HL-60 (cell line): ENCODE measurements around the gene EFHC1.

Experiments
- POLR2AphosphoS5 ChIP-seq: IDR thresholded peaks from 2 replicates; pipeline ENCODE4 v1.6.1; 2012; ENCODE audit warnings: low read depth
- TF ChIP-seq, protein P1 (sequence below): IDR thresholded peaks from one replicate; pipeline ENCODE4 v1.5.1; 2011; ENCODE audit warnings: low read length, control low read depth, inconsistent platforms; ENCODE audit not compliant: insufficient read depth
- TF ChIP-seq, protein P2 (sequence below): IDR thresholded peaks from 2 replicates; pipeline ENCODE4 v1.6.1; 2012; ENCODE audit warnings: low read depth; ENCODE audit not compliant: insufficient replicate concordance

DNA sequence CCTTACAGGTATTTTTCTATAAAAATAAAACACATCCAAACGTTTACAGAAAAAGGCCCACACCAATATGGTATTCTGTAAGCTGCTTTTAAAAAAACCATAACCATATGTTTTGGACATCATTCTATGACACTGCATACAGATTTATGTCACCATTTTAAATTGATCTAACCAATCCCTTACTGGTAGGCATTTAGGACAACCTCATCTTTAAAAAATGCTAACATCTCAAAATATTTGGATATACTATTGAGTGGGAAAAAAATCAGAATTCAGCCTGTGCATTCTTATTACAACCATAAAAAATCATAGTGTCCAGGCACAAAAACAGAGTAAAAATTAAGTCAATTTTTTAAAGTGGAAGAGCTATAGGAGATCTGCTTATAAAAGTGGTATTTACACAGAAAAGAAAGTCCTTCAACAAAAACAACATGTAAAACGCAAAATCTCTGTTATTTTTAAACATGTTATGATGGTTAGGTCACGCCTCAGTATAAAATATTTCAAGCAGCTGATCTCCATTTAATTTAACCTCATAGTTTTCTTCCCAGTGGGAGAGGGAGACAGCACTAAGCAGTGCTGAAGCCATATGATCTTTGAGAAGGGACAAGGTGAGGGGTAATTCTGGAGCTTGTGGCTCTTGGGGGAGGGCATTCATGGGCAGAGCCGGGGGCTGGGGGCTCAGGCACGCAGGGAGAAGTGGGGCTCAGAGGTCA is 135.5 kb downstream of the EFHC1 start:
- TF ChIP-seq, protein P1, sequence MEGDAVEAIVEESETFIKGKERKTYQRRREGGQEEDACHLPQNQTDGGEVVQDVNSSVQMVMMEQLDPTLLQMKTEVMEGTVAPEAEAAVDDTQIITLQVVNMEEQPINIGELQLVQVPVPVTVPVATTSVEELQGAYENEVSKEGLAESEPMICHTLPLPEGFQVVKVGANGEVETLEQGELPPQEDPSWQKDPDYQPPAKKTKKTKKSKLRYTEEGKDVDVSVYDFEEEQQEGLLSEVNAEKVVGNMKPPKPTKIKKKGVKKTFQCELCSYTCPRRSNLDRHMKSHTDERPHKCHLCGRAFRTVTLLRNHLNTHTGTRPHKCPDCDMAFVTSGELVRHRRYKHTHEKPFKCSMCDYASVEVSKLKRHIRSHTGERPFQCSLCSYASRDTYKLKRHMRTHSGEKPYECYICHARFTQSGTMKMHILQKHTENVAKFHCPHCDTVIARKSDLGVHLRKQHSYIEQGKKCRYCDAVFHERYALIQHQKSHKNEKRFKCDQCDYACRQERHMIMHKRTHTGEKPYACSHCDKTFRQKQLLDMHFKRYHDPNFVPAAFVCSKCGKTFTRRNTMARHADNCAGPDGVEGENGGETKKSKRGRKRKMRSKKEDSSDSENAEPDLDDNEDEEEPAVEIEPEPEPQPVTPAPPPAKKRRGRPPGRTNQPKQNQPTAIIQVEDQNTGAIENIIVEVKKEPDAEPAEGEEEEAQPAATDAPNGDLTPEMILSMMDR: no peak
- TF ChIP-seq, protein P2, sequence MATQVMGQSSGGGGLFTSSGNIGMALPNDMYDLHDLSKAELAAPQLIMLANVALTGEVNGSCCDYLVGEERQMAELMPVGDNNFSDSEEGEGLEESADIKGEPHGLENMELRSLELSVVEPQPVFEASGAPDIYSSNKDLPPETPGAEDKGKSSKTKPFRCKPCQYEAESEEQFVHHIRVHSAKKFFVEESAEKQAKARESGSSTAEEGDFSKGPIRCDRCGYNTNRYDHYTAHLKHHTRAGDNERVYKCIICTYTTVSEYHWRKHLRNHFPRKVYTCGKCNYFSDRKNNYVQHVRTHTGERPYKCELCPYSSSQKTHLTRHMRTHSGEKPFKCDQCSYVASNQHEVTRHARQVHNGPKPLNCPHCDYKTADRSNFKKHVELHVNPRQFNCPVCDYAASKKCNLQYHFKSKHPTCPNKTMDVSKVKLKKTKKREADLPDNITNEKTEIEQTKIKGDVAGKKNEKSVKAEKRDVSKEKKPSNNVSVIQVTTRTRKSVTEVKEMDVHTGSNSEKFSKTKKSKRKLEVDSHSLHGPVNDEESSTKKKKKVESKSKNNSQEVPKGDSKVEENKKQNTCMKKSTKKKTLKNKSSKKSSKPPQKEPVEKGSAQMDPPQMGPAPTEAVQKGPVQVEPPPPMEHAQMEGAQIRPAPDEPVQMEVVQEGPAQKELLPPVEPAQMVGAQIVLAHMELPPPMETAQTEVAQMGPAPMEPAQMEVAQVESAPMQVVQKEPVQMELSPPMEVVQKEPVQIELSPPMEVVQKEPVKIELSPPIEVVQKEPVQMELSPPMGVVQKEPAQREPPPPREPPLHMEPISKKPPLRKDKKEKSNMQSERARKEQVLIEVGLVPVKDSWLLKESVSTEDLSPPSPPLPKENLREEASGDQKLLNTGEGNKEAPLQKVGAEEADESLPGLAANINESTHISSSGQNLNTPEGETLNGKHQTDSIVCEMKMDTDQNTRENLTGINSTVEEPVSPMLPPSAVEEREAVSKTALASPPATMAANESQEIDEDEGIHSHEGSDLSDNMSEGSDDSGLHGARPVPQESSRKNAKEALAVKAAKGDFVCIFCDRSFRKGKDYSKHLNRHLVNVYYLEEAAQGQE: no peak
- TF ChIP-seq POLR2AphosphoS5: no peak
